Liver (tissue), 9 donors: ENCODE data around the gene KRT27. TPM values are rescaled to one million over a fixed set of nuclear protein-coding genes. Genes with fewer than 3 reads are reported as not detected.

Experiments
- DNase-seq: peaks from one replicate; pipeline ENCODE4 v3.0.0-alpha.2; 2017; ENCODE audit warnings: low spot score
- H3K27ac ChIP-seq, 2 donors: one replicate each; pipeline ENCODE4 v1.7.0; 2013; ENCODE audit warnings: inconsistent platforms in 2 of 2, low read length in 2 of 2, control low read depth in 1 of 2, low read depth in 1 of 2, mild to moderate bottlenecking in 1 of 2
- H3K27me3 ChIP-seq, 4 donors: one replicate each; pipeline versions ENCODE4 v1.6.1 to v1.7.0; 2013; ENCODE audit warnings: low read length in 3 of 4, inconsistent platforms in 1 of 4, mild to moderate bottlenecking in 1 of 4, moderate library complexity in 1 of 4; ENCODE audit not compliant: control insufficient read depth in 4 of 4, insufficient read depth in 4 of 4
- H3K36me3 ChIP-seq, 4 donors: one replicate each; pipeline versions ENCODE4 v1.6.1 to v1.7.0; 2013; ENCODE audit warnings: low read length in 3 of 4, mild to moderate bottlenecking in 3 of 4, low read depth in 1 of 4, moderate library complexity in 1 of 4; ENCODE audit not compliant: control insufficient read depth in 4 of 4, insufficient read depth in 3 of 4
- H3K4me1 ChIP-seq, 4 donors: one replicate each; pipeline versions ENCODE4 v1.6.1 to v1.7.0; 2013; ENCODE audit warnings: low read length in 3 of 4, mild to moderate bottlenecking in 3 of 4, moderate library complexity in 1 of 4; ENCODE audit not compliant: control insufficient read depth in 4 of 4, insufficient read depth in 4 of 4
- H3K4me3 ChIP-seq, 3 donors: one replicate each; pipeline versions ENCODE4 v1.6.1 to v1.7.0; 2013; ENCODE audit warnings: low read length in 3 of 3, control low read depth in 1 of 3, low read depth in 1 of 3, mild to moderate bottlenecking in 1 of 3
- H3K9ac ChIP-seq, 2 donors: one replicate each; pipeline ENCODE4 v1.7.0; 2013; ENCODE audit warnings: low read length in 2 of 2, mild to moderate bottlenecking in 2 of 2, moderate library complexity in 2 of 2, control low read depth in 1 of 2, low read depth in 1 of 2
- H3K9me3 ChIP-seq, 4 donors: one replicate each; pipeline versions ENCODE4 v1.6.1 to v1.7.0; 2013; ENCODE audit warnings: low read length in 3 of 4; ENCODE audit not compliant: control insufficient read depth in 4 of 4
- EGR1 ChIP-seq, 2 donors: IDR thresholded peaks; 2 replicates each; pipeline ENCODE4 v1.6.1; 2016 to 2018; ENCODE audit warnings: antibody characterized with exemption in 2 of 2, low read depth in 2 of 2
- FOXA1 ChIP-seq: IDR thresholded peaks from 2 replicates; pipeline ENCODE4 v1.6.1; 2016; ENCODE audit warnings: antibody characterized with exemption
- FOXA2 ChIP-seq: IDR thresholded peaks from 2 replicates; pipeline ENCODE4 v1.6.1; 2016; ENCODE audit warnings: antibody characterized with exemption
- HNF4G ChIP-seq: IDR thresholded peaks from 2 replicates; pipeline ENCODE4 v1.6.1; 2016; ENCODE audit warnings: antibody characterized with exemption
- RAD21 ChIP-seq, 2 donors: IDR thresholded peaks; 2 replicates each; pipeline ENCODE4 v1.6.1; 2016; ENCODE audit warnings: antibody characterized with exemption in 2 of 2, mild to moderate bottlenecking in 2 of 2
- RXRA ChIP-seq, 2 donors: IDR thresholded peaks; 2 replicates each; pipeline ENCODE4 v1.6.1; 2017 to 2018; ENCODE audit warnings: antibody characterized with exemption in 2 of 2, mild to moderate bottlenecking in 1 of 2
- SP1 ChIP-seq: IDR thresholded peaks from 2 replicates; pipeline ENCODE4 v1.6.1; 2018; ENCODE audit warnings: antibody characterized with exemption, mild to moderate bottlenecking
- TAF1 ChIP-seq: conservative IDR thresholded peaks from 2 replicates; pipeline ENCODE4 v1.6.1; 2016; ENCODE audit warnings: antibody characterized with exemption, mild to moderate bottlenecking
- YY1 ChIP-seq: IDR thresholded peaks from 2 replicates; pipeline ENCODE4 v1.6.1; 2016; ENCODE audit warnings: antibody characterized with exemption, mild to moderate bottlenecking
- WGBS: extraction: QIAGEN DNeasy Blood & Tissue Kit; methylation state at CpG from one replicate; pipeline ENCODE4 v1.1.7; 2013; 5-methylcytosine and 5-hydroxymethylcytosine counted together
- polyA plus RNA-seq, 2 donors: library from polyadenylated mRNA; stranded (reverse) in 1 of 2; unstranded in 1 of 2; fragments of 200-250 nt in 1 of 2; fragments of >200 nt in 1 of 2; fragmentation: Nextera tagmentation in 1 of 2; extraction: Ambion mirVana in 1 of 2; gene quantifications; one replicate each; pipeline versions ENCODE4 v1.2.1 to v1.2.3, GENCODE V29; 2013 to 2015
- total RNA-seq, 2 donors: library from RNA; depleted of rRNA; stranded (reverse); fragments of >200 nt; gene quantifications; one replicate each; pipeline ENCODE4 v1.2.3, GENCODE V29; 2014
- TF ChIP-seq, protein P1 (sequence below): fragments of 150-350 bp; IDR thresholded peaks from 2 replicates; pipeline ENCODE4 v1.5.1; 2017; ENCODE audit warnings: improper control_type of control experiment, low read depth, low read length; ENCODE audit not compliant: missing input control
- TF ChIP-seq, protein P2 (sequence below): IDR thresholded peaks from 2 replicates; pipeline ENCODE4 v1.6.1; 2016; ENCODE audit warnings: antibody characterized with exemption
- TF ChIP-seq, protein P3 (sequence below): IDR thresholded peaks from 2 replicates; pipeline ENCODE4 v1.6.1; 2016; ENCODE audit warnings: antibody characterized with exemption
- TF ChIP-seq, protein P4 (sequence below): IDR thresholded peaks from 2 replicates; pipeline ENCODE4 v1.6.1; 2016; ENCODE audit warnings: antibody characterized with exemption, mild to moderate bottlenecking
- donor health status: healthy.
- donor health status: healthy.
- donor health status: healthy.
- donor health status: healthy.
- donor health status: healthy.

The KRT27 gene
- total and polyA plus RNA-seq, 4 donors, result not detected

DNA sequence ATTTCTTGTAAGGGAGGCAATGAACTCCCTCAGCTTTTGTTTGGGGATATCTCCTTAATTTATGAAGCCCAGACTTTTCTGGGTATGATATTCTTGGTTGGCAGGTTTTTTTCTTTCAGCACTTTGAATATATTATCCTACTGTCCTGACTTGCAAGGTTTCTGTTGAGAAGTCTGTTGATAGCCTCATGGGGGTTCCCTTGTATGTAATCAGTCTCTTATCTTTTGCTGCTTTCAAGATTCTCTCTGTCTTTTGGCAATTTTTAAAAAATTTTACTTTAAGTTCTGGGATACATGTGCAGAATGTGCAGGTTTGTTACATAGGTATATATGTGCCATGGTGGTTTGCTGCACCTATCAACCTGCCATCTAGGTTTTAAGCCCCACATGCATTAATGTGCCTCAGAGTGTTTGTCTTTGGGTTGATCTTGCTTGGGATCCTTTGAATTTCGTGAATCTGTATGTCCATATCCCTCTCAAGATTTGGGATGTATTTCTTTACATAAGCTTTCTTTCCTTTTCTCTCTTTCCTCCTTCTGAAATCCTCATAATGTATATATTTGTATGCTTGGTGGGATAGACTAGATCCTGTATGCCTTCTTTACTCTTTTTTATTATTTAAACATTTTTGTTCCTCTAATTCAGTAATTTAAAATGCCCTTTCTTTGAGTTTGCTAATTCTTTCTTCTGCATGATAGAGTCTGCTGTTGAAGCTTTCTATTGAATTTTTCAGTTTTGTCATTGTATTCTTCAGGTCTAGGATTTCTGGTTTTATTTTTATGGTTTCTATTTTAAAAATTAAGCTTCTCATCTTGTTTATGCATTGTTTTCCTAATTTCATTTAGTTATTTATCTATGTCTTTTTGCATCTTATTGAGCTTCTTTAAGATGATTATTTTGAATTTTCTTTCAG is 22.0 kb downstream of the KRT27 start:
- no peak overlapping the region for H3K9ac ChIP-seq
- no peaks in the 10 kb centered on the region for H3K36me3 ChIP-seq
- H3K4me3 ChIP-seq, result no peak overlapping the region
- peaks cover 4 to 39% (median 15%) of the 10 kb centered on the region in 4 donors for H3K9me3 ChIP-seq
- H3K4me1 ChIP-seq, result no peaks in the 10 kb centered on the region
- WGBS, result 22% methylated on average over 1 of the region's 1 CpG
- DNase-seq, result no peak
- TF ChIP-seq, protein P1, sequence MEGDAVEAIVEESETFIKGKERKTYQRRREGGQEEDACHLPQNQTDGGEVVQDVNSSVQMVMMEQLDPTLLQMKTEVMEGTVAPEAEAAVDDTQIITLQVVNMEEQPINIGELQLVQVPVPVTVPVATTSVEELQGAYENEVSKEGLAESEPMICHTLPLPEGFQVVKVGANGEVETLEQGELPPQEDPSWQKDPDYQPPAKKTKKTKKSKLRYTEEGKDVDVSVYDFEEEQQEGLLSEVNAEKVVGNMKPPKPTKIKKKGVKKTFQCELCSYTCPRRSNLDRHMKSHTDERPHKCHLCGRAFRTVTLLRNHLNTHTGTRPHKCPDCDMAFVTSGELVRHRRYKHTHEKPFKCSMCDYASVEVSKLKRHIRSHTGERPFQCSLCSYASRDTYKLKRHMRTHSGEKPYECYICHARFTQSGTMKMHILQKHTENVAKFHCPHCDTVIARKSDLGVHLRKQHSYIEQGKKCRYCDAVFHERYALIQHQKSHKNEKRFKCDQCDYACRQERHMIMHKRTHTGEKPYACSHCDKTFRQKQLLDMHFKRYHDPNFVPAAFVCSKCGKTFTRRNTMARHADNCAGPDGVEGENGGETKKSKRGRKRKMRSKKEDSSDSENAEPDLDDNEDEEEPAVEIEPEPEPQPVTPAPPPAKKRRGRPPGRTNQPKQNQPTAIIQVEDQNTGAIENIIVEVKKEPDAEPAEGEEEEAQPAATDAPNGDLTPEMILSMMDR, result no peak
- TF ChIP-seq, protein P2, sequence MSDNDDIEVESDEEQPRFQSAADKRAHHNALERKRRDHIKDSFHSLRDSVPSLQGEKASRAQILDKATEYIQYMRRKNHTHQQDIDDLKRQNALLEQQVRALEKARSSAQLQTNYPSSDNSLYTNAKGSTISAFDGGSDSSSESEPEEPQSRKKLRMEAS, result no peak
- TF ChIP-seq EGR1 (IDR thresholded peaks at IDR 0.05; ENCODE audit: low read depth in 2 of 2) (no peak), FOXA2 (no peak), YY1 (no peak), HNF4G (no peak), TAF1 (no peak), FOXA1 (no peak), RXRA (IDR thresholded peaks at IDR 0.05) (no peak), RAD21 (IDR thresholded peaks at IDR 0.05) (no peak), SP1 (no peak)
- TF ChIP-seq, protein P3, sequence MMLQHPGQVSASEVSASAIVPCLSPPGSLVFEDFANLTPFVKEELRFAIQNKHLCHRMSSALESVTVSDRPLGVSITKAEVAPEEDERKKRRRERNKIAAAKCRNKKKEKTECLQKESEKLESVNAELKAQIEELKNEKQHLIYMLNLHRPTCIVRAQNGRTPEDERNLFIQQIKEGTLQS, result no peak
- TF ChIP-seq, protein P4, sequence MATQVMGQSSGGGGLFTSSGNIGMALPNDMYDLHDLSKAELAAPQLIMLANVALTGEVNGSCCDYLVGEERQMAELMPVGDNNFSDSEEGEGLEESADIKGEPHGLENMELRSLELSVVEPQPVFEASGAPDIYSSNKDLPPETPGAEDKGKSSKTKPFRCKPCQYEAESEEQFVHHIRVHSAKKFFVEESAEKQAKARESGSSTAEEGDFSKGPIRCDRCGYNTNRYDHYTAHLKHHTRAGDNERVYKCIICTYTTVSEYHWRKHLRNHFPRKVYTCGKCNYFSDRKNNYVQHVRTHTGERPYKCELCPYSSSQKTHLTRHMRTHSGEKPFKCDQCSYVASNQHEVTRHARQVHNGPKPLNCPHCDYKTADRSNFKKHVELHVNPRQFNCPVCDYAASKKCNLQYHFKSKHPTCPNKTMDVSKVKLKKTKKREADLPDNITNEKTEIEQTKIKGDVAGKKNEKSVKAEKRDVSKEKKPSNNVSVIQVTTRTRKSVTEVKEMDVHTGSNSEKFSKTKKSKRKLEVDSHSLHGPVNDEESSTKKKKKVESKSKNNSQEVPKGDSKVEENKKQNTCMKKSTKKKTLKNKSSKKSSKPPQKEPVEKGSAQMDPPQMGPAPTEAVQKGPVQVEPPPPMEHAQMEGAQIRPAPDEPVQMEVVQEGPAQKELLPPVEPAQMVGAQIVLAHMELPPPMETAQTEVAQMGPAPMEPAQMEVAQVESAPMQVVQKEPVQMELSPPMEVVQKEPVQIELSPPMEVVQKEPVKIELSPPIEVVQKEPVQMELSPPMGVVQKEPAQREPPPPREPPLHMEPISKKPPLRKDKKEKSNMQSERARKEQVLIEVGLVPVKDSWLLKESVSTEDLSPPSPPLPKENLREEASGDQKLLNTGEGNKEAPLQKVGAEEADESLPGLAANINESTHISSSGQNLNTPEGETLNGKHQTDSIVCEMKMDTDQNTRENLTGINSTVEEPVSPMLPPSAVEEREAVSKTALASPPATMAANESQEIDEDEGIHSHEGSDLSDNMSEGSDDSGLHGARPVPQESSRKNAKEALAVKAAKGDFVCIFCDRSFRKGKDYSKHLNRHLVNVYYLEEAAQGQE, result no peak
- H3K27ac ChIP-seq, result no peak overlapping the region
- peaks cover 0 to 4% (median 0%) of the 10 kb centered on the region in 4 donors for H3K27me3 ChIP-seq

DNA sequence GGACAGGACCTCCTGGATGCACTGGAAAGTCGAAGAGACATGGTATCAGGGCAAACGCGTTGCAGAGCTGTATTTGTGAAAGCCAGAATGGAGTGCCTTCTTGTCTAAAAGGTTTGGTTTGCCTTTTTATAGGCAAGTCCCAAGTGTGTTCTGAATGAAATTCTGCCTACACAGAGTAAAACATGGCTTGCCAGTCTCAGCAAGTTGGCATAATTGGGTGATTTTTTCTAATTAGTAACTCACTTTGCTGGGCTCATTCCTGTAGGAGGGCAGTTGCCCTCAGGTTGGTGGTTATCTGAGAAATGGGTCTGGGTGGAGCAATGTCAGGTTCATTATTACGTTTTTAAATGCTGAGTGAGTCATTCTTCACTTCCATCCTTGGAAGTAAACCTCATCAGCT is 27.1 kb downstream of the KRT27 start, which contains the start of gene KRT25:
Gene KRT25, minus strand, starts transcription at position 101 of the 400 bp plus-strand sequence. Its CDS starts 60 bp downstream, at position 41.
- no peak within 1 kb of the TSS for H3K4me3 ChIP-seq
- peaks cover 0 to 4% (median 0%) of the 10 kb centered on the region in 4 donors for H3K27me3 ChIP-seq
- WGBS, result 69% methylated on average over 4 of the region's 4 CpGs

More for the DNA sequence above, 27.1 kb downstream of the KRT27 start, which contains the start of gene KRT25:
- Histone ChIP-seq H3K9ac (no peak within 1 kb of the TSS), H3K36me3 (no peaks in the 10 kb centered on the region), H3K9me3 (peaks cover 0 to 16% (median 3%) of the 10 kb centered on the region in 4 donors), H3K4me1 (no peaks in the 10 kb centered on the region), H3K27ac (no peak within 1 kb of the TSS)
- TF ChIP-seq RXRA (IDR thresholded peaks at IDR 0.05), result no peak
- TF ChIP-seq, protein P4, result no peak
- TF ChIP-seq, protein P2, result no peak
- TF ChIP-seq RAD21 (IDR thresholded peaks at IDR 0.05), result no peak
- no peak for TF ChIP-seq HNF4G
- DNase-seq, result no peak
